Stimulated activated CD8-positive, alpha-beta memory T cell treated with anti-CD3 and anti-CD28 coated beads, Interleukin-7, amount 100 ng/mL, for 24 hours (primary cell): ENCODE results near the gene IFITM10.
A peak's percentile ranks its signal among the peaks of the same experiment; 100 is the strongest.
"Not testable (repeated sequence)": the region's sequence is repeated elsewhere in the genome, so short reads cannot be mapped to it uniquely, and the experiment has no call there.

Experiments used
- DNase-seq: peaks from one replicate; pipeline ENCODE4 v3.0.0-alpha.2; 2020; ENCODE audit warnings: low read depth

Gene IFITM10

GRCh38 chr11:1778141-1778911 is 27.9 kb upstream of the IFITM10 start:
- DNase-seq, result no peak

DNA sequence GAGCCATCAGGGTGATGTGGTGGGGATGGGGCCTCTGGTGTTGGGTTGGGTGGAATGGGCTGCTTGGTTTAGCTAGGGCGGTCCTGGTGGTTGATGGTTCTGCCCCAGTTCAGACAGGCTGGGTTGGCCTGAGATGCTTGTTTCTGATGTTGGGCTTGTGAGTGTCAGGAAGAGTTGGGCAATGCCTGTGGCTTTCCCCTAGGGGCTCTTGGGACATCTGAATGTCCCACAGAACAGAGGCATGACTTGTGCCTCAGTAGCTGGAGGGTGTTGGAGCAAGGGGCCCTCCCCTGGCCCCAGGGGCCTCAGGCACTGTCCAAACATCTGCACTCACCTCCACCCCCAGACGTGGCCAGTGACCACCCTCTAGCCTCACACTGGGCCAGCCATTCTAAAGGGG is 27.3 kb upstream of the IFITM10 start:
- DNase-seq, result no peak

DNA sequence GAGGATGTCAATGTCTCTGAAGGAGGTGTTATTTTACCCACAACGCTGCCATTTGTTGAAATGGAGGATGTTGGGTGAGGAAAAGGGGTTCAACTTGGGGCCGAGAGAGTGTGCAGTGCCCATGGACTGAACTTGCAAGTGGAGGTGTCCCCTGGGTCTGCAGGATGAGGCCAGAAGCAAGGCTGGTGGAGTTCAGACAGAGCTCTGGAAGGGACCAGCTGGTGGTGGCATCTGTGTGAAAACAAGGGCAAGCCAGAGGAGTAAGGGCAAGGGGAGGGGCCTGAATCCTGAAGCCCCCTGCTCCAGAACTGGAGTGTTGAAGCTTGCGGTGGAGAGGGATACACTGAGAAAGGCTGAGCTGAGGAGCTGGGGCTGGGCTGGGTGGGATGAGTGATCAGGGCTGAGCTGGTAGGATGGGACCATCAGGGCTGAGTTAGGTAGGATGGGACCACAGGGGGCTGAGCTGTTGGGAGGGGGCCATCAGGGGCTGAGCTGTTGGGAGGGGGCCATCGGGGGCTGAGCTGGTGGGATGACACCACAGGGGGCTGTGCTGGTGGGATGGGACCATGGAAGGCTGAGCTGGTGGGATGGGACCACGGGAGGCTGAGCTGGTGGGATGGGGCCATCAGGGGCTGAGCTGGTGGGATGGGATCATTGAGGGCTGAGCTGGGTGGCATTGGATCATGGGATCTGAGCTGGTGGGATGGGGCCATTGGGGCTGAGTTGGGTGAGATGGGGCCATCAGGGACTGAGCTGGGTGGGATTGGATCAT is 26.7 kb upstream of the IFITM10 start:
- no peak for DNase-seq

GRCh38 chr11:1776331-1776851 is 26.0 kb upstream of the IFITM10 start:
- DNase-seq, result no peak

DNA sequence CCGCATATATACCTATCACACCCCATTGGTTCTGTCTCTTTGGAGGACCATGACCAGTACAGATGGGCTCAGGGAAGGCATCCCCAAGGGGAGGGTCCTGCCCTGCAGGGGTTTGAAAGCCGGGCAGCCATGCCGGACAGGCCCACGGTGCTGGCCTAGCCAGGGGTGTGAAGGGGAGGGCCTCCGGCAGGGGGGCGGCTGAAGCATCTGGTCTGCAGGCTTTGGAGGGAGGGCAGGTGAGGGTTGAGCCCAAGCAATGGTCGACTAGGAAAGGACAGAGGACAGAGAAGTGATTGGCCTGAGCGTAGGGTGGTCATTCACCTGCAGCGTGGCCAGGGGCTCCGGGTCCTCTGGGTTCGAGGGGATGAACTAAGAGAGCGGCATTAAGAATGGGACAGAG is 24.5 kb upstream of the IFITM10 start:
- no peak for DNase-seq

DNA sequence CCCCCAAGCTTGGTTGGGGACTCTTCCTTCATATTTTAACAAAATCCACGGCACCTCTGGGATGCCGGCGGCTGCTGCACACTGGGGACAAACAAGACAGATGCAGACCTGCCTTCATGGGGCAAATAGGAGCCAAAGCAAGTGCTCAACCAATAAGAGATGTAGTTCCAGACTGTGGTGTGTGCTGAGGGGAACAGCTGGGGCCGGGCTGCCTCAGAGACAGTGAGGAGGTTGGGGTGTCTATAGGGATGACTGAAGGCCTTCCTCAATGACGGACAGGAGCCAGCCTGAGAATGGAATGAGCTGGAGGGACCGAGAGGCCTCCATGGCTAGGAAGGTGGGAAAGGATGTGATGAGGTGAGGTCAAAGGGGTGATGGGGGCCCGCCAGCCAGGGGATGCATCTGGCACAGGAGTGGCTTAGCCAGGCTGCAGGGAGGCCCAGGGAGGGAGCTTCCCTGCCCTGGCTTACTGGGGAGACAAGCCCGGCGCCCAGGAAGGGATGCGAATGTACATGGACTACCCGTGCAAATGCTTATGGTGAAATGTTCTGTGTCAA is 23.7 kb upstream of the IFITM10 start:
- no peak for DNase-seq

DNA sequence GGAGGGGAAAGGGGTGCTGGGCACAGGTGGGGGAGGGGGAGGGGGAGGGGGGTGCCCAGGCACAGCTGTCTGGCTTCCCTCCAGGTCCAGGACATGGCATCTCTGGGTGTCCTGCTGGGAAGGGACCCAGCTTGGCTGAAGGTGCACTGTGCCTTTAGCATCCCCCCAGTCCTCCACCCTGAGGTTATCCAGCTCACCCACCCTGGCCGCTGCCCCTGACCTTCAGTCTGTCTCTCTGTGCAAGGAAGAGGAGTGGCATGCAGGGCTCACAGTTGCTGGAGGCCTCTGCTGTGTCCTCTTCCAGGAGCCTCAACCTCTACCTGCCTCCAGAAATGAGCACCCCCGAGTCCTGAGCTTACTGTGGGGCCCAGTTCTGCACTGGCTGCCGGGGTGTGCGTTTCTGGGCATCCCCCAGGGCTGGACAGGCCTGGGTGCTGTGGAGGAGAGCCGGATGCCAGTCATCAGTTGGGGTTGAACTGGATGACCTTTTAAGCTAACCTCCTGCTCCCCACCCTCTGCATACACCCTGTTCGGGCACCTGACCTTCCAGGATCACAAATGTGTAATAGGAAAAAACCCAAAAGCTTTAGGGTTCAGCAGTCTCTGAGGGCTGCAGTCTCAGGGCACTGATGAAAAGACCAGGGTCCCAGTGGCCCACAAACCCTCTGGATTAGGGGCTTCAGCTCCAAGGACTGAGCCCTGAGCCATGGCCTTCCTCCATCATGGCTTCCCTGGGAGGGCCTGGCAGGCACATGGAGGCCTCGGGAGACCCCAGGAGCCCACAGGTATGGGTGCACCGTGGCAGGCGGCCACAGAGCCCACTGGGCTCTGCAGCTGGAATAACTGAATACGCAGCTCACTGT is 23.0 kb upstream of the IFITM10 start:
- DNase-seq, result no peak

DNA sequence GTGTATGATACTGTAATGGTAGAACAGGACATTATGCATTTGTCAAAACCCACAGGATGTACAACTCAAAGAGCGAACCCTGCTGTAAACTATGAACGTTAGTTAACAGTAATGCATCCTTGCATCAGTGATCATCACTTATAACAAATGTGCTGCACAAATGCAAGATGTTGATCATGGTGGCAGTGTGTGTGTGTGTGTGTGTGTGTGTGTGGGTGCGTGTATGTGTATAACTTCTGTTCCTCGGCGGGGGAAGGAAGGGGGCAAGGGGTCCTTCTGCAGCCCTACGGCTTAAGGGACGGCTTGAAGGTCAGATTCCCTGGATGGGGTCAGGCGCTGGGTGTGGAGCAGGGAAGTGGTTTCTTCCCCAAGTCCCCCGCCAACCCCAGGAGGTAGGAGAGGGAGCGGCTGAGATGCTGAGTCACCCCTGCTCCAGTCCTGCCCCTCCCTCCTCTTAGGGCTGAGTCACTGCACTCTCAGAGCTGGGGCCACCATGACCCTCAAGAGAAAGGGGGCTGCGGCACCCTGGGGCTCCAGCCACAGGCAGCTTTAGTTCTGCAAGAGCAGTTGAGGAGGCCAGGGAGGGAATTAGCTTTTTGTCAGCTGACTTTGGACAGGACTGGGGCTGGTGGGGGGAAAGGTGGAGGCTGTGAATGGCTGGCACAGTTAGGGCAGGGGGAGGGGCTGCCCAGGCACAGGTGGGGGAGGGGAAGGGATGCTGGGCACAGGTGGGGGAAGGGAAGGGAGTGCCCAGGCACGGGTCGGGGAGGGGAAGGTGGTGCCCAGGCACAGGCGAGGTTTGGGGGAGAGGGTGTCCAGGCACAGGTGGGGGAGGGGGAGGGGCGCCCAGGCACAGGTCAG is 22.1 kb upstream of the IFITM10 start:
- peak; percentile 30 for DNase-seq

- no peak for DNase-seq
Measured at GRCh38 chr11:1771700-1772099, 21.3 kb upstream of the IFITM10 start.

DNA sequence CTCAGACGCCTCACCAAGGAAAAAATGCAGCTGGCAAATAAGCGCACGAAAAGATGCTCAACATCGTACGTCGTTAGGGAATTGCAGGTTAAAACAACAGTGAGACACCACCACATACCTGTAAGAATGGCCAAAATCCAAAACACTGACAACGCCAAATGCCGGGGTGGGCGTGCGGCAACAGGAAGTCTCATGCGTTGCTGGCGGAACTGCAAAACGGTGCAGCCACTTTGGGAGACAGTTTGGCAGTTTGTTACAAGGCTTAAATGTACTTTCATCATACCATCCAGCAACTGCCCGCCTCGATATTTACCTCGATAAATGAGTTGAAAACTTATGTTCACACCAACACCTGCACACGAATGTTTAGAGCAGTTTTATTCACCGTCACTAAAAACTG is 20.9 kb upstream of the IFITM10 start:
- DNase-seq, result no peak

- no peak for DNase-seq
Measured at GRCh38 chr11:1770528-1770927, 20.1 kb upstream of the IFITM10 start.

GRCh38 chr11:1770061-1770460 is 19.7 kb upstream of the IFITM10 start:
- no peak for DNase-seq

GRCh38 chr11:1769304-1769936 is 19.0 kb upstream of the IFITM10 start:
- not testable (repeated sequence) for DNase-seq

GRCh38 chr11:1768141-1768469 is 17.7 kb upstream of the IFITM10 start:
- DNase-seq, result no peak

DNA sequence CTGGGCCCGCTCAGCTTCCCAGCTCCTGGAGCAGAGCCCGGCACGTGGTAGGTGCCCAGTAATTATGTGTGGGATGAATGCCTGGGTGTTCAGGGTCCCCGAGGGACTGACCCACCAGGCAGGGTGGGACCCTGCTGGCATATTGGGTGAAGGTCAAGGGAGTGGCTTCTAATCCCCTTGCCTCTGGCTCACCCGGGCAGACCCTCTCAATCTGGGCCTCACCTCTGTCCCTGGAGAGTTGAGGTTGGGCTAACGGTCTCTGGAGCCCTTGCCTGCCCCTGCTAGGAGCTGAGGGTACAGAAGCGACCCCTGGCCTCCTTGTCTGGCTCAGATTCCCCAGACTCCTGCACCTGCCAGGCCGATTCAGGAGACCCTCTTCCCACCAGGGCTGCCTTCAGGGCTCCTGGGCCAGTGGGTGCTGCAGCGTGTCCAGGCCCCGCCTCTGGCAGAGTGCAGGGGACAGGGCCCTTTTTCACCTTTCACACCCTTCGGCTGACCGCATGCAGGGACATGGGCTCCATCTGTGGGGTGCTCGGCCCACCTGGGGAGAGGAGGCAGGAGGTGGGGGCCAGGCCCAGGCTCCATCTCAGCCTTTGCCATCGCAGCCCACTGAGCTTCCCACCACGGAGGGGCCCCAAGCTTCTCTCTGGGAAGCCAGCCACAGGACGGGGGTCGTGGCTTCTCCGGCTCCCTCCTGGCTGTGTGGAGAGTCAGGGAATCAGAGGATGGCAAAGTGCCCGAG is 17.2 kb upstream of the IFITM10 start:
- no peak for DNase-seq

DNA sequence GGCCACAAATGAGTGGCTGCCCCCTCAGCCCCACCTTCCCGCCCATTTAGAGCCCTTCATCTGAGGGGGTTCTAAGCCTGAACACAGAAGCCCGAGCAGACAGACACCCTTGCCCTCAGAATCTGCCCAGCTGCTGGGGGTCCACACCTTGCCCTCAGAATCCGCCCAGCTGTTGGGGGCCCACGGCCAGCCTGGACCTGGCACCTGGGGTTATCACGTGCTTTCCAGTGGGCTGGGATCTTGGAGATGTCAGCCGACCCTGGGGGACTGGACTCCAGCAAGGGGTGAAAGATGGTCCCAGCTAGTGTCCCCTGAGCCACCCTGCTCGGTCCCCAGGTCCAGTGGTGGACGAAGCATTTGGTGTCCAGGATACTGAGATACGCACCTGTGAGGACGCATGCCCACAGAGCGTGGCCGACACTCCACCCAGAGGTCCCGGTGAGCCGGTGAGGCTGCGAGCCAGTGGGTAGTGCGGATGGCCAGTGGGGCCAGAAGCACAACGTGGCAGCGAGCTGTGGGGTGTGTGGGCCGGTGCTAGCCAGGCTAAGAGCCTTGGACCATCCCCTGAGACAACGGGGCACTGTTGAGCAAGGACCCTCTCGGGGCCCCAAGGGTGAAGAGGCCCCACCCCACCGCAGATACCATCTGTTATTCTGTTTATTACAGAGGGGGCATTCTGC is 16.5 kb upstream of the IFITM10 start:
- DNase-seq, result no peak

GRCh38 chr11:1765871-1766718 is 15.7 kb upstream of the IFITM10 start:
- DNase-seq, result no peak
